WTC11 (cell line): ENCODE data around the gene RASA1. TPM values are rescaled to one million over a fixed set of nuclear protein-coding genes. Genes with fewer than 3 reads are reported as not detected.

Experiments used
- ATAC-seq: fragments of 200-7000 bp; cut with Tn5 transposase; 2 replicates; pipeline ENCODE4 v1.10.0; 2021; ENCODE audit warnings: mild to moderate bottlenecking, moderate library complexity
- CTCF ChIA-PET: fragments of 300-600 bp; sonication (Branson Sonifier 250); formaldehyde crosslinking; loops from one replicate; lab custom pipeline; 2021; ENCODE audit warnings: antibody characterized with exemption; lab: Charles Lee
- POLR2A ChIA-PET: fragments of 350-600 bp; sonication (Branson Sonifier 250); formaldehyde crosslinking; loops from one replicate; lab custom pipeline; 2021; ENCODE audit warnings: antibody characterized with exemption; lab: Charles Lee
- DNase-seq: peaks from one replicate; pipeline ENCODE4 v3.0.0; 2021; ENCODE audit warnings: low spot score
- H3K27ac Mint-ChIP-seq: 2 replicates; pipeline ENCODE4 v1.8.0; 2021; ENCODE audit warnings: mixed read lengths
- H3K27me3 Mint-ChIP-seq: 2 replicates; pipeline ENCODE4 v1.8.0; 2021; ENCODE audit warnings: low read depth, mild to moderate bottlenecking, moderate library complexity, mixed read lengths
- H3K36me3 Mint-ChIP-seq: 2 replicates; pipeline ENCODE4 v1.8.0; 2021; ENCODE audit warnings: mixed read lengths
- H3K4me1 Mint-ChIP-seq: 2 replicates; pipeline ENCODE4 v1.8.0; 2022; ENCODE audit warnings: mixed read lengths
- H3K4me3 Mint-ChIP-seq: 2 replicates; pipeline ENCODE4 v1.8.0; 2021; ENCODE audit warnings: mild to moderate bottlenecking, moderate library complexity, mixed read lengths
- H3K9me3 Mint-ChIP-seq: 2 replicates; pipeline ENCODE4 v1.8.0; 2021; ENCODE audit warnings: mixed read lengths
- MYBL2 ChIP-seq: sonication (generic); formaldehyde crosslinking; IDR thresholded peaks from 2 replicates; pipeline ENCODE4 v1.8.1; 2023; ENCODE audit warnings: mild to moderate bottlenecking, moderate library complexity, missing genetic modification reagents
- NFYB ChIP-seq: sonication (generic); formaldehyde crosslinking; conservative IDR thresholded peaks from 2 replicates; pipeline ENCODE4 v1.8.0; 2022; ENCODE audit warnings: low read depth, missing genetic modification reagents
- NR3C1 ChIP-seq: sonication (generic); formaldehyde crosslinking; conservative IDR thresholded peaks from 2 replicates; pipeline ENCODE4 v1.8.1; 2023; ENCODE audit warnings: low read depth, mild to moderate bottlenecking, missing genetic modification reagents
- OVOL2 ChIP-seq: fragments of 250-450 bp; sonication (Bioruptor Pico); IDR thresholded peaks from 2 replicates; pipeline ENCODE4 v1.9.0; 2021; ENCODE audit warnings: mild to moderate bottlenecking, borderline replicate concordance
- PRRX2 ChIP-seq: fragments of 250-450 bp; sonication (Bioruptor Pico); IDR thresholded peaks from 2 replicates; pipeline ENCODE4 v1.8.0; 2021; ENCODE audit warnings: mild to moderate bottlenecking
- SP1 ChIP-seq: sonication (generic); formaldehyde crosslinking; conservative IDR thresholded peaks from 2 replicates; pipeline ENCODE4 v1.8.1; 2022; ENCODE audit warnings: missing genetic modification reagents
- TCF7 ChIP-seq: sonication (generic); formaldehyde crosslinking; IDR thresholded peaks from 2 replicates; pipeline ENCODE4 v1.8.0; 2022; ENCODE audit warnings: mild to moderate bottlenecking, low read depth, missing genetic modification reagents, moderate library complexity
- ZNF396 ChIP-seq: fragments of 250-450 bp; sonication (Bioruptor Pico); IDR thresholded peaks from 2 replicates; pipeline ENCODE4 v1.8.0; 2021; ENCODE audit warnings: mild to moderate bottlenecking, moderate library complexity, borderline replicate concordance
- total RNA-seq: library from RNA; stranded (reverse); gene quantifications from 3 replicates; pipeline ENCODE4 v1.2.3, GENCODE V29; 2021
- TF ChIP-seq, protein P1 (sequence below): fragments of 250-450 bp; sonication (Bioruptor Pico); IDR thresholded peaks from 2 replicates; pipeline ENCODE4 v1.9.0; 2021; ENCODE audit warnings: mild to moderate bottlenecking
- TF ChIP-seq, protein P2 (sequence below): fragments of 250-450 bp; sonication (Bioruptor Pico); IDR thresholded peaks from 2 replicates; pipeline ENCODE4 v1.8.0; 2021; ENCODE audit warnings: mild to moderate bottlenecking
- TF ChIP-seq, protein P3 (sequence below): sonication (generic); formaldehyde crosslinking; IDR thresholded peaks from 2 replicates; pipeline ENCODE4 v1.8.0; 2022; ENCODE audit warnings: mild to moderate bottlenecking, missing genetic modification reagents
- TF ChIP-seq, protein P4 (sequence below): sonication (generic); formaldehyde crosslinking; IDR thresholded peaks from 2 replicates; pipeline ENCODE4 v1.8.1; 2023; ENCODE audit warnings: mild to moderate bottlenecking, missing genetic modification reagents
- TF ChIP-seq, protein P5 (sequence below): sonication (generic); formaldehyde crosslinking; conservative IDR thresholded peaks from 2 replicates; pipeline ENCODE4 v1.8.1; 2022; ENCODE audit warnings: mild to moderate bottlenecking, missing genetic modification reagents
- TF ChIP-seq, protein P6 (sequence below): sonication (generic); formaldehyde crosslinking; IDR thresholded peaks from 2 replicates; pipeline ENCODE4 v1.8.1; 2023; ENCODE audit warnings: mild to moderate bottlenecking, missing genetic modification reagents, moderate library complexity

The RASA1 gene
- total RNA-seq, 1 experiment from 2014 or later: 31.0 TPM

DNA sequence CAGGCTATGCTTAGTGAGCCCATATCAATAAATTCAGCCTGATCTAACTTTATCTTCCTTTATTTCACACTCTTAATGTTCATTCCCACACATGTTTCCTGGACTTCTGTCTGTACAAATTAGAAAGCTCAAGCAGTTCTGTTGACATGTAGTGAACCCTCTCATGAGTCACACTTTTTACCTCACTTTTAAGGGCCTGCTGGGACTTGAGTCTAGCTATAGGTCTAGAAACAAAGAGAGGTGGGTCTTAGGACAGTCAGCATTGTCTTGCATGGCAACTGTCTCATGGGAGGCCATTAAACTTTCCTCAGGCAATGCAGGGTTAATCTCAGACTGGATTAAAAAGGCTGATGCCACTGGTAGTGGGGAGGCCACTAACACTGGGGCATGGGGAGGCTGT, 153.6 kb downstream of the RASA1 start (continued):
- TF ChIP-seq, protein P1, sequence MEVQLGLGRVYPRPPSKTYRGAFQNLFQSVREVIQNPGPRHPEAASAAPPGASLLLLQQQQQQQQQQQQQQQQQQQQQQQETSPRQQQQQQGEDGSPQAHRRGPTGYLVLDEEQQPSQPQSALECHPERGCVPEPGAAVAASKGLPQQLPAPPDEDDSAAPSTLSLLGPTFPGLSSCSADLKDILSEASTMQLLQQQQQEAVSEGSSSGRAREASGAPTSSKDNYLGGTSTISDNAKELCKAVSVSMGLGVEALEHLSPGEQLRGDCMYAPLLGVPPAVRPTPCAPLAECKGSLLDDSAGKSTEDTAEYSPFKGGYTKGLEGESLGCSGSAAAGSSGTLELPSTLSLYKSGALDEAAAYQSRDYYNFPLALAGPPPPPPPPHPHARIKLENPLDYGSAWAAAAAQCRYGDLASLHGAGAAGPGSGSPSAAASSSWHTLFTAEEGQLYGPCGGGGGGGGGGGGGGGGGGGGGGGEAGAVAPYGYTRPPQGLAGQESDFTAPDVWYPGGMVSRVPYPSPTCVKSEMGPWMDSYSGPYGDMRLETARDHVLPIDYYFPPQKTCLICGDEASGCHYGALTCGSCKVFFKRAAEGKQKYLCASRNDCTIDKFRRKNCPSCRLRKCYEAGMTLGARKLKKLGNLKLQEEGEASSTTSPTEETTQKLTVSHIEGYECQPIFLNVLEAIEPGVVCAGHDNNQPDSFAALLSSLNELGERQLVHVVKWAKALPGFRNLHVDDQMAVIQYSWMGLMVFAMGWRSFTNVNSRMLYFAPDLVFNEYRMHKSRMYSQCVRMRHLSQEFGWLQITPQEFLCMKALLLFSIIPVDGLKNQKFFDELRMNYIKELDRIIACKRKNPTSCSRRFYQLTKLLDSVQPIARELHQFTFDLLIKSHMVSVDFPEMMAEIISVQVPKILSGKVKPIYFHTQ (CRISPR knock-in tag): no peak

DNA sequence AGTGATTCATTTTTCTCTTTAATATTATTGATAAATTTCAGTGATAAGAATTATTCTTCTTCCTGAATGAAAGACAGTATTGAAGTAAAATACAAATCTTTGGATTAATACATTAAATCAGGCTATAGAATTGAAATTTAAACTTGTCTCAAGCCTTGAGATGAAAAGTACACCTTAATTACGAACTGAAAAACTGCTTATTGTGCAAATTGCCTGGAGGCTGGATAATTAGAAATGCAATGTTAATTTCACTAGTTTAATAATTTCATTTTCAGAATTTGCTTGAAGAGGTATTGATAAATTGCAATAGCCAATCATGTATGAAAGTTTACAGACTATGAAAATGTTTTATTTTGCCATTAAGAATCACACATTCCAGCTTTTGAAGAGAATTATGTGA, 156.1 kb downstream of the RASA1 start:
- Mint-ChIP-seq H3K4me1 (no peaks in the 10 kb centered on the region), H3K36me3 (no peaks in the 10 kb centered on the region), H3K4me3 (no peak overlapping the region), H3K27ac (no peak overlapping the region), H3K27me3 (no peaks in the 10 kb centered on the region), H3K9me3 (0 out of 2 replicates have a peak, but pooled peaks cover 4% of the 10 kb centered on the region)
- DNase-seq: no peak
- POLR2A ChIA-PET: no interaction called here
- no peak for ATAC-seq
- no peak for TF ChIP-seq TCF7 (CRISPR knock-in tag)
- TF ChIP-seq, protein P2, sequence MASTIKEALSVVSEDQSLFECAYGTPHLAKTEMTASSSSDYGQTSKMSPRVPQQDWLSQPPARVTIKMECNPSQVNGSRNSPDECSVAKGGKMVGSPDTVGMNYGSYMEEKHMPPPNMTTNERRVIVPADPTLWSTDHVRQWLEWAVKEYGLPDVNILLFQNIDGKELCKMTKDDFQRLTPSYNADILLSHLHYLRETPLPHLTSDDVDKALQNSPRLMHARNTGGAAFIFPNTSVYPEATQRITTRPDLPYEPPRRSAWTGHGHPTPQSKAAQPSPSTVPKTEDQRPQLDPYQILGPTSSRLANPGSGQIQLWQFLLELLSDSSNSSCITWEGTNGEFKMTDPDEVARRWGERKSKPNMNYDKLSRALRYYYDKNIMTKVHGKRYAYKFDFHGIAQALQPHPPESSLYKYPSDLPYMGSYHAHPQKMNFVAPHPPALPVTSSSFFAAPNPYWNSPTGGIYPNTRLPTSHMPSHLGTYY (CRISPR knock-in tag): no peak
- TF ChIP-seq, protein P3, sequence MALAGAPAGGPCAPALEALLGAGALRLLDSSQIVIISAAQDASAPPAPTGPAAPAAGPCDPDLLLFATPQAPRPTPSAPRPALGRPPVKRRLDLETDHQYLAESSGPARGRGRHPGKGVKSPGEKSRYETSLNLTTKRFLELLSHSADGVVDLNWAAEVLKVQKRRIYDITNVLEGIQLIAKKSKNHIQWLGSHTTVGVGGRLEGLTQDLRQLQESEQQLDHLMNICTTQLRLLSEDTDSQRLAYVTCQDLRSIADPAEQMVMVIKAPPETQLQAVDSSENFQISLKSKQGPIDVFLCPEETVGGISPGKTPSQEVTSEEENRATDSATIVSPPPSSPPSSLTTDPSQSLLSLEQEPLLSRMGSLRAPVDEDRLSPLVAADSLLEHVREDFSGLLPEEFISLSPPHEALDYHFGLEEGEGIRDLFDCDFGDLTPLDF (CRISPR knock-in tag): no peak
- TF ChIP-seq, protein P4, sequence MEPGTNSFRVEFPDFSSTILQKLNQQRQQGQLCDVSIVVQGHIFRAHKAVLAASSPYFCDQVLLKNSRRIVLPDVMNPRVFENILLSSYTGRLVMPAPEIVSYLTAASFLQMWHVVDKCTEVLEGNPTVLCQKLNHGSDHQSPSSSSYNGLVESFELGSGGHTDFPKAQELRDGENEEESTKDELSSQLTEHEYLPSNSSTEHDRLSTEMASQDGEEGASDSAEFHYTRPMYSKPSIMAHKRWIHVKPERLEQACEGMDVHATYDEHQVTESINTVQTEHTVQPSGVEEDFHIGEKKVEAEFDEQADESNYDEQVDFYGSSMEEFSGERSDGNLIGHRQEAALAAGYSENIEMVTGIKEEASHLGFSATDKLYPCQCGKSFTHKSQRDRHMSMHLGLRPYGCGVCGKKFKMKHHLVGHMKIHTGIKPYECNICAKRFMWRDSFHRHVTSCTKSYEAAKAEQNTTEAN (CRISPR knock-in tag): no peak
- no peak for TF ChIP-seq NFYB (CRISPR knock-in tag)
- TF ChIP-seq ZNF396 (CRISPR knock-in tag): no peak
- CTCF ChIA-PET: no interaction called here

DNA sequence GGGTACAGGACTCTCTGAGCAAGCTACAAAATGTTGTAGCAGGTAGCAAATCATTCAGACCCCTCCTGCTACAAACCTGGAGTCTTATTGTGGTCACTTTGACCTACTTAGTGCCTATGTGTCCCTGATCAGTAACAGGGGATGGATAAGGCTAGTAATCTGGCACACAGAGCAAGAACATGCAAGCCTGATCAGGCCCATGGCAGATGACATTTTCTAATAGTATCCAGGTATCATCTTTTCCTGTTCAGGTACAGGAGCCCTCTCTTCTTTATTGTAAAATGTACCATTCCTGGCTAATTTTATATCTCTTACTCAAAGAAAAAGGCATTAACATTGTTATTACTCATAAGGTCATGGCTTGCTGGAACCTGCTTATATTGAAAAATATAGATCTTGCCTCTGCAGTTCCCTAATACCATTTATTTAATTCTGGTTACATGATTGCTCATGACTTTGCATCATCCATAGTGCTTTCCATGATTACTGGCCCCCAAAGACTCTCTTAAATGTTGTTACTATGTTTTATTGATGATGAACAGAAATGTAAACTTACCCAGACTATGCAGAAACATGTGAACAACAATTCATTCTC, 163.3 kb downstream of the RASA1 start:
- no peak overlapping the region for H3K27ac Mint-ChIP-seq
- CTCF ChIA-PET: no interaction called here
- ATAC-seq (no peak), DNase-seq (no peak)
- TF ChIP-seq NR3C1 (CRISPR knock-in tag) (no peak), PRRX2 (CRISPR knock-in tag) (no peak), OVOL2 (no peak), SP1 (CRISPR knock-in tag) (no peak), TCF7 (CRISPR knock-in tag) (no peak), MYBL2 (CRISPR knock-in tag) (no peak)
- TF ChIP-seq, protein P5, sequence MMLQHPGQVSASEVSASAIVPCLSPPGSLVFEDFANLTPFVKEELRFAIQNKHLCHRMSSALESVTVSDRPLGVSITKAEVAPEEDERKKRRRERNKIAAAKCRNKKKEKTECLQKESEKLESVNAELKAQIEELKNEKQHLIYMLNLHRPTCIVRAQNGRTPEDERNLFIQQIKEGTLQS: no peak
- TF ChIP-seq, protein P2 (CRISPR knock-in tag): no peak
- TF ChIP-seq, protein P6, sequence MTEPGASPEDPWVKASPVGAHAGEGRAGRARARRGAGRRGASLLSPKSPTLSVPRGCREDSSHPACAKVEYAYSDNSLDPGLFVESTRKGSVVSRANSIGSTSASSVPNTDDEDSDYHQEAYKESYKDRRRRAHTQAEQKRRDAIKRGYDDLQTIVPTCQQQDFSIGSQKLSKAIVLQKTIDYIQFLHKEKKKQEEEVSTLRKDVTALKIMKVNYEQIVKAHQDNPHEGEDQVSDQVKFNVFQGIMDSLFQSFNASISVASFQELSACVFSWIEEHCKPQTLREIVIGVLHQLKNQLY (CRISPR knock-in tag): no peak
- H3K36me3 Mint-ChIP-seq: no peaks in the 10 kb centered on the region
- no peak overlapping the region for H3K4me3 Mint-ChIP-seq
- H3K27me3 Mint-ChIP-seq: no peaks in the 10 kb centered on the region
- H3K9me3 Mint-ChIP-seq: 0 out of 2 replicates have a peak, but pooled peaks cover 4% of the 10 kb centered on the region
- POLR2A ChIA-PET: no interaction called here
- H3K4me1 Mint-ChIP-seq: no peaks in the 10 kb centered on the region
